ENCODE results near the gene ARF6. TPM values are rescaled to one million over a fixed set of nuclear protein-coding genes. Genes with fewer than 3 reads are reported as not detected.
A peak's percentile ranks its signal among the peaks of the same experiment; 100 is the strongest.

ARF6 gene
- total RNA-seq, 1 donor from 2014 or later = 48.6 TPM

DNA sequence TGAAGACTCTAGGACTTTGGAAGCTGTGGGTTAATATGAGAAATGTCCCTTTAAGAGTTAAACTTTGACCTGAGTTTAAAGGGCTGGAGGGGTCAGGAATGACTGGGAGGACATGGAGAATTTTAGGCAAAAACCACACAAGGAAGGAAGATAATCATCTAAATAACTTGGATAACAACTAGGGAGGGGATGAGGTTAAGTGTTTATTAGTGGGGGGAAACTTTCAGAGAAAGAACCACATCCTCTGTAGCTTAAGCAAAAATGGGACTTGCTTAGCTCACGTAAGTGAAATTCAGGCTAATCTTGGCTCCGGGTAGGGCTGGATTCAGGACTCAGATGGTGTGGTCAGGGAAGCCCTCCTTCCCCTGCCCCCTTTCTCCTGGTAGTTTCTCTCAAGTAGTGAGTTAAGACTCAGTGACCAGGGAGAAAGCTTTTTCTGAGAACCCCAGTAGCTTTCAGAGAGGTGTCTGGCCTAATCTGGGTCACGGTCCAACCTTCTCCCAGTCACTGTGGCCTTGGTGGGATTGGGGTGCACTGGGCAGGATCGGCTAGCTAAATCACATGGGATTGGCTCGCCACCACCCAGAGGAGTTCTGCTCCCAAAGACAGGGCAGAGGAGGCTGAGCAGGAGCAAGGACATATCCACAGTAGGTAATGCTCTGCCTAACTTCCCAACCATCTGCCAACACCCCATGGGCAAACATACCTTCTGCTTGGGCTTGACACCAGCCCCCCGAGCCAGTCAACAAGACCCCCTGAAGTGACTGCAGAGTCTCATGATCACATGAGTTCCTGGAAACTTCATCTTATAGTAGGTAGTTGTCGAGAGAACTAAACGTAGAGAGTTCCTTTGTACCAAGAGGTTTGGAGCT lies 52.8 kb downstream of the ARF6 start:
- H3K4me1 ChIP-seq = peaks cover 37% of the 10 kb centered on the region
- H3K9me3 ChIP-seq = no peaks in the 10 kb centered on the region
- H3K4me3 ChIP-seq = no peak overlapping the region
- TF ChIP-seq, protein P1, sequence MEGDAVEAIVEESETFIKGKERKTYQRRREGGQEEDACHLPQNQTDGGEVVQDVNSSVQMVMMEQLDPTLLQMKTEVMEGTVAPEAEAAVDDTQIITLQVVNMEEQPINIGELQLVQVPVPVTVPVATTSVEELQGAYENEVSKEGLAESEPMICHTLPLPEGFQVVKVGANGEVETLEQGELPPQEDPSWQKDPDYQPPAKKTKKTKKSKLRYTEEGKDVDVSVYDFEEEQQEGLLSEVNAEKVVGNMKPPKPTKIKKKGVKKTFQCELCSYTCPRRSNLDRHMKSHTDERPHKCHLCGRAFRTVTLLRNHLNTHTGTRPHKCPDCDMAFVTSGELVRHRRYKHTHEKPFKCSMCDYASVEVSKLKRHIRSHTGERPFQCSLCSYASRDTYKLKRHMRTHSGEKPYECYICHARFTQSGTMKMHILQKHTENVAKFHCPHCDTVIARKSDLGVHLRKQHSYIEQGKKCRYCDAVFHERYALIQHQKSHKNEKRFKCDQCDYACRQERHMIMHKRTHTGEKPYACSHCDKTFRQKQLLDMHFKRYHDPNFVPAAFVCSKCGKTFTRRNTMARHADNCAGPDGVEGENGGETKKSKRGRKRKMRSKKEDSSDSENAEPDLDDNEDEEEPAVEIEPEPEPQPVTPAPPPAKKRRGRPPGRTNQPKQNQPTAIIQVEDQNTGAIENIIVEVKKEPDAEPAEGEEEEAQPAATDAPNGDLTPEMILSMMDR (IDR thresholded peaks at IDR 0.05) = no peak
- TF ChIP-seq POLR2AphosphoS5 (IDR thresholded peaks at IDR 0.05; ENCODE audit: insufficient read depth in 1 of 2, low read depth in 1 of 2) (no peak), POLR2A (IDR thresholded peaks at IDR 0.05) (no peak)
- intact Hi-C loops (cut with DNase I) = no loop called here
- H3K27me3 ChIP-seq = no peaks in the 10 kb centered on the region
- peak overlapping the region; percentile 47 for H3K27ac ChIP-seq
- no peak for DNase-seq (ENCODE audit: extremely low spot score in 2 of 2)
- H3K36me3 ChIP-seq = no peaks in the 10 kb centered on the region

Small RNAs within 50 kb of the gene (small RNA-seq; reads per million reads assigned to genes)
- gene RF00017 (not detected), gene RN7SL2 (83.6 reads per million, percentile 97 among the genes with 10 or more reads in this experiment), gene RN7SL3 (0.86 reads per million, percentile 8 among the genes with 10 or more reads in this experiment), gene RNU6-189P (not detected)

Other genes starting within 250 kb of the ARF6 start
- gene POLE2, start 204.9 kb upstream of the ARF6 start, total RNA-seq = 4.9 TPM
- gene KLHDC1, start 200.0 kb upstream of the ARF6 start, total RNA-seq = 4.7 TPM
- 77.8 TPM for gene KLHDC2, start 124.9 kb upstream of the ARF6 start, total RNA-seq
- 77.8 TPM for gene NEMF, start 40.3 kb upstream of the ARF6 start, total RNA-seq
- gene VCPKMT, start 223.5 kb downstream of the ARF6 start, total RNA-seq = 2.5 TPM